ENCODE measurements around the gene ERCC5. TPM values are rescaled to one million over a fixed set of nuclear protein-coding genes. Genes with fewer than 3 reads are reported as not detected.

Gene ERCC5
- total and polyA plus RNA-seq, 7 donors: 13.5 to 37.4 (median 24.3) TPM

DNA sequence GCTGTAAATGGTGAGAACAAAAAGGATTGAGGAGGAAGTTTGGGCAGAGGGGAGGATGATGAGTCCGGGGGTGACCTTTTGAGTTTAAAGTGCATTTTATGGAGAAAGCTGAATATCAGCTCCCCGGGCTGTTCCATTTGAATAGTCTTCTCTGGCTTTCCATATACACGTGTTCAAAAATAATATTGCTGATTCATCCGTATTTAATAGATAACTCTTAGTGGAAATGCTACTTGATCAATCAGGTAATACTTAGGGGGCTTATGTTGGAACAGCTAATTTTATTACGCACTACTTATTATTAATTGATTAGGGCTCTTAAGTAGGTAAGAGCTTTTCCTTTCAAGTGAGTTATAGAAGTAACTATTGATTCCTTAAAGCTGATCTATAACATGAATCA is 76.4 kb downstream of the ERCC5 start:
- no peak overlapping the region for H3K4me3 ChIP-seq
- DNase-seq (no peak), ATAC-seq (no peak)
- WGBS, 3 donors: 87 to 93% (median 88%) methylated on average over 5 of the region's 5 CpGs
- TF ChIP-seq, protein P1, sequence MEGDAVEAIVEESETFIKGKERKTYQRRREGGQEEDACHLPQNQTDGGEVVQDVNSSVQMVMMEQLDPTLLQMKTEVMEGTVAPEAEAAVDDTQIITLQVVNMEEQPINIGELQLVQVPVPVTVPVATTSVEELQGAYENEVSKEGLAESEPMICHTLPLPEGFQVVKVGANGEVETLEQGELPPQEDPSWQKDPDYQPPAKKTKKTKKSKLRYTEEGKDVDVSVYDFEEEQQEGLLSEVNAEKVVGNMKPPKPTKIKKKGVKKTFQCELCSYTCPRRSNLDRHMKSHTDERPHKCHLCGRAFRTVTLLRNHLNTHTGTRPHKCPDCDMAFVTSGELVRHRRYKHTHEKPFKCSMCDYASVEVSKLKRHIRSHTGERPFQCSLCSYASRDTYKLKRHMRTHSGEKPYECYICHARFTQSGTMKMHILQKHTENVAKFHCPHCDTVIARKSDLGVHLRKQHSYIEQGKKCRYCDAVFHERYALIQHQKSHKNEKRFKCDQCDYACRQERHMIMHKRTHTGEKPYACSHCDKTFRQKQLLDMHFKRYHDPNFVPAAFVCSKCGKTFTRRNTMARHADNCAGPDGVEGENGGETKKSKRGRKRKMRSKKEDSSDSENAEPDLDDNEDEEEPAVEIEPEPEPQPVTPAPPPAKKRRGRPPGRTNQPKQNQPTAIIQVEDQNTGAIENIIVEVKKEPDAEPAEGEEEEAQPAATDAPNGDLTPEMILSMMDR (IDR thresholded peaks at IDR 0.05): no peak
- no peaks in the 10 kb centered on the region for H3K4me1 ChIP-seq
- H3K27me3 ChIP-seq (ENCODE audit: insufficient read depth in 3 of 3, low read length in 2 of 3): peaks cover 0 to 3% (median 0%) of the 10 kb centered on the region in 3 donors
- H3K36me3 ChIP-seq (ENCODE audit: insufficient read depth in 1 of 2, low read depth in 1 of 2): no peaks in the 10 kb centered on the region
- no peaks in the 10 kb centered on the region for H3K9me3 ChIP-seq
- intact Hi-C loops (cut with DNase I): no loop called here
- no peak overlapping the region for H3K27ac ChIP-seq

Other genes starting within 250 kb of the ERCC5 start
- 10 to 100 TPM; 35.2 to 45.6 (median 42.7) TPM for gene TPP2, start 249.0 kb upstream of the ERCC5 start, total RNA-seq
- gene TPP2, start 249.0 kb upstream of the ERCC5 start, polyA plus RNA-seq: 10 to 100 TPM; 22.1 to 40.3 (median 24.7) TPM
- gene METTL21C, start 151.0 kb upstream of the ERCC5 start, total RNA-seq: 10 to 100 TPM in 1 of 4 donors, 1 to 10 TPM in 2, under 1 TPM in 1; 0.19 to 12.5 (median 2.6) TPM
- gene METTL21C, start 151.0 kb upstream of the ERCC5 start, polyA plus RNA-seq: under 1 TPM; 0.25 to 0.34 (median 0.31) TPM
- 1 to 10 TPM; 4.8 to 6.9 (median 6.4) TPM for gene TEX30, start 72.2 kb upstream of the ERCC5 start, total RNA-seq
- gene TEX30, start 72.2 kb upstream of the ERCC5 start, polyA plus RNA-seq: 10 to 100 TPM; 16.0 to 20.6 (median 16.6) TPM
- gene POGLUT2, start 47.1 kb upstream of the ERCC5 start, total RNA-seq: 1 to 10 TPM in 1 of 4 donors, under 1 TPM in 3; 0.69 to 1.4 (median 0.87) TPM
- gene POGLUT2, start 47.1 kb upstream of the ERCC5 start, polyA plus RNA-seq: 1 to 10 TPM in 2 of 3 donors, under 1 TPM in 1; 0.96 to 1.9 (median 1.4) TPM
- gene BIVM, start 46.9 kb upstream of the ERCC5 start, total RNA-seq: 10 to 100 TPM; 14.9 to 19.9 (median 17.6) TPM
- gene BIVM, start 46.9 kb upstream of the ERCC5 start, polyA plus RNA-seq: 10 to 100 TPM in 2 of 3 donors, 1 to 10 TPM in 1; 7.9 to 24.6 (median 10.9) TPM
- gene SLC10A2, start 220.4 kb downstream of the ERCC5 start, total RNA-seq: not detected
- not detected for gene SLC10A2, start 220.4 kb downstream of the ERCC5 start, polyA plus RNA-seq

Data from psoas muscle (tissue), 8 donors.